Esophagus muscularis mucosa (tissue), 4 donors: ENCODE results near the gene C10orf53. TPM values are rescaled to one million over a fixed set of nuclear protein-coding genes. Genes with fewer than 3 reads are reported as not detected.

Experiments used
- DNase-seq: peaks from one replicate; pipeline ENCODE4 v3.0.0-alpha.2; 2017; ENCODE audit errors: extremely low spot score
- H3K27ac ChIP-seq, 4 donors: fragments of 200-600 bp; sonication (generic); replicated peaks in 1 of 4; 1 replicate in 3 of 4; 2 replicates in 1 of 4; pipeline ENCODE4 v1.5.1; 2016 to 2019; ENCODE audit warnings: mild to moderate bottlenecking in 1 of 4
- H3K27me3 ChIP-seq, 4 donors: fragments of 200-600 bp; sonication (generic); one replicate each; pipeline versions ENCODE4 v1.5.1 to v1.6.0; 2016 to 2019
- H3K36me3 ChIP-seq, 4 donors: fragments of 200-600 bp; sonication (generic); one replicate each; pipeline ENCODE4 v1.5.1; 2016 to 2019
- H3K4me1 ChIP-seq, 4 donors: fragments of 200-600 bp; sonication (generic); one replicate each; pipeline ENCODE4 v1.5.1; 2016 to 2019
- H3K4me3 ChIP-seq, 4 donors: fragments of 200-600 bp; sonication (generic); 1 replicate in 2 of 4; 2 replicates in 2 of 4; pipeline ENCODE4 v1.5.1; 2016 to 2019; ENCODE audit warnings: mild to moderate bottlenecking in 4 of 4, moderate library complexity in 1 of 4
- H3K9me3 ChIP-seq, 4 donors: fragments of 200-600 bp; sonication (generic); 1 replicate in 3 of 4; 2 replicates in 1 of 4; pipeline ENCODE4 v1.5.1; 2016 to 2019
- CTCF ChIP-seq, 3 experiments: fragments of 200-600 bp in 2 of 3; fragments of 450-650 bp in 1 of 3; sonication (generic) in 2 of 3; IDR thresholded peaks; one replicate each; pipeline ENCODE4 v1.5.1; 2017 to 2019; ENCODE audit warnings: antibody characterized with exemption in 3 of 3, mild to moderate bottlenecking in 2 of 3, moderate library complexity in 1 of 3
- EP300 ChIP-seq: sonication (generic); formaldehyde crosslinking; IDR thresholded peaks from one replicate; pipeline ENCODE4 v1.6.1; 2017; ENCODE audit warnings: antibody characterized with exemption
- POLR2A ChIP-seq: fragments of 450-650 bp; IDR thresholded peaks from one replicate; pipeline ENCODE4 v1.6.1; 2017; ENCODE audit warnings: antibody characterized with exemption, moderate library complexity, mild to moderate bottlenecking, low read depth
- POLR2AphosphoS5 ChIP-seq, 2 donors: sonication (generic); formaldehyde crosslinking; IDR thresholded peaks; one replicate each; pipeline ENCODE4 v1.6.1; 2017; ENCODE audit warnings: antibody characterized with exemption in 2 of 2
- WGBS: methylation state at CpG from one replicate; pipeline ENCODE4 v1.1.5; 2018; 5-methylcytosine and 5-hydroxymethylcytosine counted together
- intact Hi-C: fragments of 100-400 bp; cut with DNase I; formaldehyde crosslinking; loops from one replicate; pipeline ENCODE4 v1.15.1; 2023
- total RNA-seq, 4 donors: library from RNA; depleted of rRNA; stranded (reverse); fragments of >200 nt; gene quantifications; one replicate each; pipeline versions ENCODE4 v1.1.0 to v1.2.1, GENCODE V29; 2016

Gene C10orf53
- total RNA-seq, 4 donors from 2014 or later, result not detected

GRCh38 chr10:49666054-49666615 is 13.3 kb upstream of the C10orf53 start:
- H3K27me3 ChIP-seq, result peaks cover 0 to 9% (median 0%) of the 10 kb centered on the region in 4 donors
- peak; percentile 57 for DNase-seq
- 47% methylated on average over 2 of the region's 2 CpGs for WGBS
- H3K27ac ChIP-seq, result no peak overlapping the region
- no peak for TF ChIP-seq CTCF (IDR thresholded peaks at IDR 0.05)
- TF ChIP-seq POLR2A, result no peak
- no peak for TF ChIP-seq EP300
- no peak for TF ChIP-seq POLR2AphosphoS5 (IDR thresholded peaks at IDR 0.05)
- intact Hi-C loops, result no loop called here
- peaks cover 0 to 5% (median 1%) of the 10 kb centered on the region in 4 donors for H3K9me3 ChIP-seq
- no peaks in the 10 kb centered on the region for H3K36me3 ChIP-seq
- H3K4me1 ChIP-seq, result no peaks in the 10 kb centered on the region
- no peak overlapping the region for H3K4me3 ChIP-seq

- Histone ChIP-seq H3K27ac (no peak overlapping the region), H3K4me3 (no peak overlapping the region), H3K27me3 (peaks cover 0 to 11% (median 0%) of the 10 kb centered on the region in 4 donors), H3K4me1 (no peaks in the 10 kb centered on the region), H3K36me3 (no peaks in the 10 kb centered on the region), H3K9me3 (peaks cover 0 to 8% (median 1%) of the 10 kb centered on the region in 4 donors)
- intact Hi-C loops, result no loop called here
- TF ChIP-seq EP300 (no peak), POLR2A (no peak), POLR2AphosphoS5 (IDR thresholded peaks at IDR 0.05) (no peak), CTCF (IDR thresholded peaks at IDR 0.05) (no peak)
- DNase-seq, result peak; percentile 88
- WGBS, result 82% methylated on average over 4 of the region's 5 CpGs
Observed at GRCh38 chr10:49666685-49667084, 12.8 kb upstream of the C10orf53 start.

- TF ChIP-seq EP300 (no peak), CTCF (IDR thresholded peaks at IDR 0.05) (no peak), POLR2AphosphoS5 (IDR thresholded peaks at IDR 0.05) (no peak), POLR2A (no peak)
- H3K4me1 ChIP-seq, result no peaks in the 10 kb centered on the region
- peaks cover 0 to 13% (median 0%) of the 10 kb centered on the region in 4 donors for H3K27me3 ChIP-seq
- intact Hi-C loops, result no loop called here
- 73% methylated on average over 2 of the region's 2 CpGs for WGBS
- H3K27ac ChIP-seq, result no peak overlapping the region
- peak; percentile 64 for DNase-seq
- no peaks in the 10 kb centered on the region for H3K36me3 ChIP-seq
- H3K9me3 ChIP-seq, result peaks cover 0 to 8% (median 1%) of the 10 kb centered on the region in 4 donors
- no peak overlapping the region for H3K4me3 ChIP-seq
Observed at GRCh38 chr10:49667991-49668390, 11.5 kb upstream of the C10orf53 start.

GRCh38 chr10:49668684-49669083 is 10.8 kb upstream of the C10orf53 start:
- H3K9me3 ChIP-seq, result peaks cover 0 to 8% (median 1%) of the 10 kb centered on the region in 4 donors
- 66% methylated on average over 6 of the region's 6 CpGs for WGBS

More at GRCh38 chr10:49668684-49669083, 10.8 kb upstream of the C10orf53 start:
- TF ChIP-seq POLR2A (no peak), POLR2AphosphoS5 (IDR thresholded peaks at IDR 0.05) (no peak), CTCF (IDR thresholded peaks at IDR 0.05) (no peak), EP300 (no peak)
- Histone ChIP-seq H3K4me1 (no peaks in the 10 kb centered on the region), H3K27ac (no peak overlapping the region), H3K36me3 (no peaks in the 10 kb centered on the region), H3K27me3 (peaks cover 0 to 13% (median 0%) of the 10 kb centered on the region in 4 donors), H3K4me3 (no peak overlapping the region)
- no peak for DNase-seq
- intact Hi-C loops, result no loop called here
